H1 (cell line): ENCODE results near the gene DDR2. TPM values are rescaled to one million over a fixed set of nuclear protein-coding genes. Genes with fewer than 3 reads are reported as not detected.

Source experiments
- E2F6 ChIP-seq: IDR thresholded peaks from 2 replicates; pipeline ENCODE4 v1.6.1; 2012; ENCODE audit warnings: inconsistent platforms
- KDM4A ChIP-seq: IDR thresholded peaks from one replicate; pipeline ENCODE4 v1.7.1; 2012; ENCODE audit warnings: low read depth, mild to moderate bottlenecking, moderate library complexity, low read length, inconsistent platforms; ENCODE audit not compliant: severe bottlenecking
- RXRA ChIP-seq: IDR thresholded peaks from 2 replicates; pipeline ENCODE4 v1.6.1; 2011; ENCODE audit warnings: low read depth, mild to moderate bottlenecking, low read length, moderate library complexity; ENCODE audit not compliant: insufficient read depth
- SIX5 ChIP-seq: IDR thresholded peaks from 2 replicates; pipeline ENCODE4 v1.6.1; 2011; ENCODE audit warnings: mild to moderate bottlenecking, low read depth, low read length
- polyA plus RNA-seq, 7 experiments: library from polyadenylated mRNA; depleted of rRNA in 3 of 7; stranded (reverse) in 5 of 7; unstranded in 2 of 7; fragments of >200 nt in 5 of 7; fragments of 200-250 nt in 2 of 7; gene quantifications; 1 replicate in 5 of 7; 2 replicates in 1 of 7; 4 replicates in 1 of 7; pipeline versions ENCODE4 v1.2.1 to v1.2.3, GENCODE V29; 2011 to 2013; ENCODE audit warnings: missing spikeins in 2 of 7, mixed read lengths in 2 of 7
- total RNA-seq: library from RNA; stranded (reverse); fragmentation: NEBNext Ultra II Directional; extraction: Animal tissue kit (Norgen Biotek cat#: 25700); gene quantifications from 2 replicates; pipeline ENCODE4 v1.2.1, GENCODE V29; 2021

Gene DDR2
- total and polyA plus RNA-seq, 2 of the 8 experiments (the other 6 are each of a cell fraction or from before 2014, with no cell fraction given), result 1.00 to 2.1 TPM

- no peak for TF ChIP-seq RXRA
- no peak for TF ChIP-seq SIX5
- TF ChIP-seq E2F6, result no peak
- TF ChIP-seq KDM4A, result no peak
Measured at GRCh38 chr1:162703708-162704107, 71.4 kb downstream of the DDR2 start (continued).
